Measurements from ENCODE around the gene DAP. TPM values are rescaled to one million over a fixed set of nuclear protein-coding genes. Genes with fewer than 3 reads are reported as not detected.

The DAP gene
- total RNA-seq, 1 experiment from 2014 or later, result 47.7 TPM

DNA sequence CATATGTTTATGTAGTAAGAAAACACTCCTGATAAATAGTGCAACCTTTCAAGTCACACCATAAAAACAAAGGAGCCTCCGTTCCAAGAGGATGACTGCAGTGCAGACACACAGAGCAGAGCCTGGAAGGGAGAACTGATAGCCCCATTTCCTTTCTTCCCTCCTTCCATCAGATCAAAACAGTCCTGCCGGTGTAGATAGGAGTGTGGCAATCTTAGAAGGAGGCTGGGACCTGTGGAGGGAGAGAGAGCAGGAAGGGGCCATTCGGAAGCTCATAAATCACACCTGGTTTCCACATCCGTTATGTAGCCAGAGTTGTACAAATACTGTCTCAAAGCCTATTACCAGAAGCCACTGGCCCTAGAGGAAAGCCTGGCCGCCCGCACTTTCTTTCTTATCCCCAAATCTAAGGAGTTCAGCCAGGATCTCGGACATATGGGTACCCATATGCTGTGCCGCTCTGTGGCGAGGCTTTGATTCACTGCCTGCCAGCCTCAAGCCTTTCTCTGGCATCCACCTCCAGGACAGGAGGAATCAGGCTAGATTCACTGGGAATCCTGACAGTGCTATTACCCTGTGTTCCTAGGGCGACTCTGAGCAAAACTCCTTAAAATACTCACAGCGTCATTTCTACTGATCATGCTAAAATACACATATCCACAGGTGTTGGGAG is 26.9 kb downstream of the DAP start:
- peaks cover 25% of the 10 kb centered on the region for H3K36me3 Mint-ChIP-seq
- H3K27me3 Mint-ChIP-seq (ENCODE audit: low read depth), result no peaks in the 10 kb centered on the region
- no peak for TF ChIP-seq EMX1 (CRISPR knock-in tag; IDR thresholded peaks at IDR 0.05)
- TF ChIP-seq, protein P1, sequence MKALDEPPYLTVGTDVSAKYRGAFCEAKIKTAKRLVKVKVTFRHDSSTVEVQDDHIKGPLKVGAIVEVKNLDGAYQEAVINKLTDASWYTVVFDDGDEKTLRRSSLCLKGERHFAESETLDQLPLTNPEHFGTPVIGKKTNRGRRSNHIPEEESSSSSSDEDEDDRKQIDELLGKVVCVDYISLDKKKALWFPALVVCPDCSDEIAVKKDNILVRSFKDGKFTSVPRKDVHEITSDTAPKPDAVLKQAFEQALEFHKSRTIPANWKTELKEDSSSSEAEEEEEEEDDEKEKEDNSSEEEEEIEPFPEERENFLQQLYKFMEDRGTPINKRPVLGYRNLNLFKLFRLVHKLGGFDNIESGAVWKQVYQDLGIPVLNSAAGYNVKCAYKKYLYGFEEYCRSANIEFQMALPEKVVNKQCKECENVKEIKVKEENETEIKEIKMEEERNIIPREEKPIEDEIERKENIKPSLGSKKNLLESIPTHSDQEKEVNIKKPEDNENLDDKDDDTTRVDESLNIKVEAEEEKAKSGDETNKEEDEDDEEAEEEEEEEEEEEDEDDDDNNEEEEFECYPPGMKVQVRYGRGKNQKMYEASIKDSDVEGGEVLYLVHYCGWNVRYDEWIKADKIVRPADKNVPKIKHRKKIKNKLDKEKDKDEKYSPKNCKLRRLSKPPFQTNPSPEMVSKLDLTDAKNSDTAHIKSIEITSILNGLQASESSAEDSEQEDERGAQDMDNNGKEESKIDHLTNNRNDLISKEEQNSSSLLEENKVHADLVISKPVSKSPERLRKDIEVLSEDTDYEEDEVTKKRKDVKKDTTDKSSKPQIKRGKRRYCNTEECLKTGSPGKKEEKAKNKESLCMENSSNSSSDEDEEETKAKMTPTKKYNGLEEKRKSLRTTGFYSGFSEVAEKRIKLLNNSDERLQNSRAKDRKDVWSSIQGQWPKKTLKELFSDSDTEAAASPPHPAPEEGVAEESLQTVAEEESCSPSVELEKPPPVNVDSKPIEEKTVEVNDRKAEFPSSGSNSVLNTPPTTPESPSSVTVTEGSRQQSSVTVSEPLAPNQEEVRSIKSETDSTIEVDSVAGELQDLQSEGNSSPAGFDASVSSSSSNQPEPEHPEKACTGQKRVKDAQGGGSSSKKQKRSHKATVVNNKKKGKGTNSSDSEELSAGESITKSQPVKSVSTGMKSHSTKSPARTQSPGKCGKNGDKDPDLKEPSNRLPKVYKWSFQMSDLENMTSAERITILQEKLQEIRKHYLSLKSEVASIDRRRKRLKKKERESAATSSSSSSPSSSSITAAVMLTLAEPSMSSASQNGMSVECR (CRISPR knock-in tag; IDR thresholded peaks at IDR 0.05; ENCODE audit: borderline replicate concordance), result no peak
- TF ChIP-seq, protein P2, sequence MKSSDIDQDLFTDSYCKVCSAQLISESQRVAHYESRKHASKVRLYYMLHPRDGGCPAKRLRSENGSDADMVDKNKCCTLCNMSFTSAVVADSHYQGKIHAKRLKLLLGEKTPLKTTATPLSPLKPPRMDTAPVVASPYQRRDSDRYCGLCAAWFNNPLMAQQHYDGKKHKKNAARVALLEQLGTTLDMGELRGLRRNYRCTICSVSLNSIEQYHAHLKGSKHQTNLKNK (CRISPR knock-in tag; IDR thresholded peaks at IDR 0.05), result no peak
- TF ChIP-seq OVOL2 (CRISPR knock-in tag; IDR thresholded peaks at IDR 0.05; ENCODE audit: borderline replicate concordance), result no peak
- H3K9me3 Mint-ChIP-seq, result peaks cover 9% of the 10 kb centered on the region
- no peak overlapping the region for H3K4me3 Mint-ChIP-seq
- ChIA-PET CTCF (interaction anchor here (0.5 to 1.3 kb wide), 2 partner anchors 108 to 123 kb away, joined by 3 to 4 read pairs; no protein-coding TSS in a partner anchor), POLR2A (no interaction called here)
- ATAC-seq (no peak), DNase-seq (ENCODE audit: low spot score) (no peak)
- H3K27ac Mint-ChIP-seq, result no peak overlapping the region; the same call in 1 of the 2 replicates
- peaks cover 7% of the 10 kb centered on the region; the same call in 1 of the 2 replicates for H3K4me1 Mint-ChIP-seq

DNA sequence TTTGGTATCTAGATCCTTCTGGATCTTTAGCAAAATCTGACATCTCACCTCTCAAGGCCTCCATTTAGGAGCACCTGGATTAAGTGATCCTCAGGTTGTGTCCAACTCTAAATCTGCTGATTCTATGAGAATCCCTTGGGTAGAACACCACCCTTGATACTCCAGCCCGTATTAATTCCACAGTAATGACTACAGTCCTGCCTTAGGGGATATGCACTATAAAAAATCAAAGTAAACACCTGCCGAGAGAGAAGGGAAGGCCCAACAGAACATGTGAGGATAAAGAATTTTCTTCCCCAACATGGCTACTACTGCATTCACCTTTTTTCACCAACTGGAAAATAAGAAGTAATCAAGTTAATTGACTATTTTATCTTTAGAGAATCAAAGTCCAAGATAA is 27.6 kb downstream of the DAP start:
- Mint-ChIP-seq H3K4me3 (no peak overlapping the region), H3K36me3 (peaks cover 18% of the 10 kb centered on the region), H3K27me3 (ENCODE audit: low read depth) (no peaks in the 10 kb centered on the region), H3K4me1 (peaks cover 7% of the 10 kb centered on the region; the same call in 1 of the 2 replicates), H3K27ac (no peak overlapping the region), H3K9me3 (peaks cover 5% of the 10 kb centered on the region)
- TF ChIP-seq ZNF423 (CRISPR knock-in tag; IDR thresholded peaks at IDR 0.05) (no peak), ATF1 (CRISPR knock-in tag; IDR thresholded peaks at IDR 0.05) (no peak), ZBTB21 (CRISPR knock-in tag; IDR thresholded peaks at IDR 0.05; ENCODE audit: borderline replicate concordance) (no peak), ZNF396 (CRISPR knock-in tag; IDR thresholded peaks at IDR 0.05; ENCODE audit: borderline replicate concordance) (no peak), NR1H2 (CRISPR knock-in tag; IDR thresholded peaks at IDR 0.05) (no peak)
- CTCF ChIA-PET, result interaction anchor here (0.5 kb wide), 1 partner anchor 108 kb away, joined by 4 read pairs; no protein-coding TSS in a partner anchor
- POLR2A ChIA-PET, result no interaction called here
- ATAC-seq (no peak), DNase-seq (ENCODE audit: low spot score) (no peak)

DNA sequence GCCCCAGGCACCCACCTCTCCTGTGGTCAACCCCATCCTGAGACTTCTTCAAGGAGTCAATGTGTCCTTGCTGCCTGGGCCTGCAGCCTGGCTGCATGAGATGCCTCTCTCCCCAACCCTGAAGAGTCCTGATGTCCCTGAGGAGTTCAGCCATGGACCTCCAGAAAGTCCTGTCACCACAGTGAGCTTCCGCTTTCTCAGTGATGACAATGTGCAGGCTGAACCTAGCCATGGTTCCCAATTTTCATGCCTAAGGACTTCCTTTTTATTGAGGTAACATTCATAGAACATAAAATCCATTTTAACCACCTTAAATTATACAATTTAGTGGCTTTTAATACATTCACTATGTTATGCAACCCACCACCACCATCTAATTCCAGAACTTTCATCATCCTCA is 29.1 kb downstream of the DAP start:
- POLR2A ChIA-PET, result no interaction called here
- Mint-ChIP-seq H3K9me3 (no peaks in the 10 kb centered on the region), H3K4me3 (no peak overlapping the region), H3K27me3 (ENCODE audit: low read depth) (no peaks in the 10 kb centered on the region), H3K36me3 (peaks cover 9% of the 10 kb centered on the region), H3K4me1 (peaks cover 7% of the 10 kb centered on the region; the same call in 1 of the 2 replicates), H3K27ac (no peak overlapping the region)
- DNase-seq (ENCODE audit: low spot score), result no peak
- CTCF ChIA-PET, result no interaction called here
- no peak for ATAC-seq
- TF ChIP-seq EMX1 (CRISPR knock-in tag; IDR thresholded peaks at IDR 0.05), result no peak
- TF ChIP-seq JAZF1 (CRISPR knock-in tag; IDR thresholded peaks at IDR 0.05), result no peak
- TF ChIP-seq, protein P3, sequence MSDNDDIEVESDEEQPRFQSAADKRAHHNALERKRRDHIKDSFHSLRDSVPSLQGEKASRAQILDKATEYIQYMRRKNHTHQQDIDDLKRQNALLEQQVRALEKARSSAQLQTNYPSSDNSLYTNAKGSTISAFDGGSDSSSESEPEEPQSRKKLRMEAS (CRISPR knock-in tag; IDR thresholded peaks at IDR 0.05), result no peak
- TF ChIP-seq, protein P4, sequence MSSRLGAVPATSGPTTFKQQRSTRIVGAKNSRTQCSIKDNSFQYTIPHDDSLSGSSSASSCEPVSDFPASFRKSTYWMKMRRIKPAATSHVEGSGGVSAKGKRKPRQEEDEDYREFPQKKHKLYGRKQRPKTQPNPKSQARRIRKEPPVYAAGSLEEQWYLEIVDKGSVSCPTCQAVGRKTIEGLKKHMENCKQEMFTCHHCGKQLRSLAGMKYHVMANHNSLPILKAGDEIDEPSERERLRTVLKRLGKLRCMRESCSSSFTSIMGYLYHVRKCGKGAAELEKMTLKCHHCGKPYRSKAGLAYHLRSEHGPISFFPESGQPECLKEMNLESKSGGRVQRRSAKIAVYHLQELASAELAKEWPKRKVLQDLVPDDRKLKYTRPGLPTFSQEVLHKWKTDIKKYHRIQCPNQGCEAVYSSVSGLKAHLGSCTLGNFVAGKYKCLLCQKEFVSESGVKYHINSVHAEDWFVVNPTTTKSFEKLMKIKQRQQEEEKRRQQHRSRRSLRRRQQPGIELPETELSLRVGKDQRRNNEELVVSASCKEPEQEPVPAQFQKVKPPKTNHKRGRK (CRISPR knock-in tag; IDR thresholded peaks at IDR 0.05; ENCODE audit: borderline replicate concordance), result no peak
- TF ChIP-seq OVOL2 (CRISPR knock-in tag; IDR thresholded peaks at IDR 0.05; ENCODE audit: borderline replicate concordance), result no peak
- TF ChIP-seq, protein P5, sequence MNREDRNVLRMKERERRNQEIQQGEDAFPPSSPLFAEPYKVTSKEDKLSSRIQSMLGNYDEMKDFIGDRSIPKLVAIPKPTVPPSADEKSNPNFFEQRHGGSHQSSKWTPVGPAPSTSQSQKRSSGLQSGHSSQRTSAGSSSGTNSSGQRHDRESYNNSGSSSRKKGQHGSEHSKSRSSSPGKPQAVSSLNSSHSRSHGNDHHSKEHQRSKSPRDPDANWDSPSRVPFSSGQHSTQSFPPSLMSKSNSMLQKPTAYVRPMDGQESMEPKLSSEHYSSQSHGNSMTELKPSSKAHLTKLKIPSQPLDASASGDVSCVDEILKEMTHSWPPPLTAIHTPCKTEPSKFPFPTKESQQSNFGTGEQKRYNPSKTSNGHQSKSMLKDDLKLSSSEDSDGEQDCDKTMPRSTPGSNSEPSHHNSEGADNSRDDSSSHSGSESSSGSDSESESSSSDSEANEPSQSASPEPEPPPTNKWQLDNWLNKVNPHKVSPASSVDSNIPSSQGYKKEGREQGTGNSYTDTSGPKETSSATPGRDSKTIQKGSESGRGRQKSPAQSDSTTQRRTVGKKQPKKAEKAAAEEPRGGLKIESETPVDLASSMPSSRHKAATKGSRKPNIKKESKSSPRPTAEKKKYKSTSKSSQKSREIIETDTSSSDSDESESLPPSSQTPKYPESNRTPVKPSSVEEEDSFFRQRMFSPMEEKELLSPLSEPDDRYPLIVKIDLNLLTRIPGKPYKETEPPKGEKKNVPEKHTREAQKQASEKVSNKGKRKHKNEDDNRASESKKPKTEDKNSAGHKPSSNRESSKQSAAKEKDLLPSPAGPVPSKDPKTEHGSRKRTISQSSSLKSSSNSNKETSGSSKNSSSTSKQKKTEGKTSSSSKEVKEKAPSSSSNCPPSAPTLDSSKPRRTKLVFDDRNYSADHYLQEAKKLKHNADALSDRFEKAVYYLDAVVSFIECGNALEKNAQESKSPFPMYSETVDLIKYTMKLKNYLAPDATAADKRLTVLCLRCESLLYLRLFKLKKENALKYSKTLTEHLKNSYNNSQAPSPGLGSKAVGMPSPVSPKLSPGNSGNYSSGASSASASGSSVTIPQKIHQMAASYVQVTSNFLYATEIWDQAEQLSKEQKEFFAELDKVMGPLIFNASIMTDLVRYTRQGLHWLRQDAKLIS (CRISPR knock-in tag; IDR thresholded peaks at IDR 0.05; ENCODE audit: borderline replicate concordance), result no peak
- TF ChIP-seq ZNF232 (CRISPR knock-in tag; IDR thresholded peaks at IDR 0.05), result no peak
- TF ChIP-seq, protein P6, sequence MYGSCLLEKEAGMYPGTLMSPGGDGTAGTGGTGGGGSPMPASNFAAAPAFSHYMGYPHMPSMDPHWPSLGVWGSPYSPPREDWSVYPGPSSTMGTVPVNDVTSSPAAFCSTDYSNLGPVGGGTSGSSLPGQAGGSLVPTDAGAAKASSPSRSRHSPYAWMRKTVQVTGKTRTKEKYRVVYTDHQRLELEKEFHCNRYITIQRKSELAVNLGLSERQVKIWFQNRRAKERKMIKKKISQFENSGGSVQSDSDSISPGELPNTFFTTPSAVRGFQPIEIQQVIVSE (CRISPR knock-in tag; IDR thresholded peaks at IDR 0.05; ENCODE audit: borderline replicate concordance), result no peak
- TF ChIP-seq, protein P7, sequence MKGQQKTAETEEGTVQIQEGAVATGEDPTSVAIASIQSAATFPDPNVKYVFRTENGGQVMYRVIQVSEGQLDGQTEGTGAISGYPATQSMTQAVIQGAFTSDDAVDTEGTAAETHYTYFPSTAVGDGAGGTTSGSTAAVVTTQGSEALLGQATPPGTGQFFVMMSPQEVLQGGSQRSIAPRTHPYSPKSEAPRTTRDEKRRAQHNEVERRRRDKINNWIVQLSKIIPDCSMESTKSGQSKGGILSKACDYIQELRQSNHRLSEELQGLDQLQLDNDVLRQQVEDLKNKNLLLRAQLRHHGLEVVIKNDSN (CRISPR knock-in tag; IDR thresholded peaks at IDR 0.05), result no peak
- TF ChIP-seq ZNF219 (CRISPR knock-in tag; IDR thresholded peaks at IDR 0.05; ENCODE audit: borderline replicate concordance), result no peak
- TF ChIP-seq, protein P8, sequence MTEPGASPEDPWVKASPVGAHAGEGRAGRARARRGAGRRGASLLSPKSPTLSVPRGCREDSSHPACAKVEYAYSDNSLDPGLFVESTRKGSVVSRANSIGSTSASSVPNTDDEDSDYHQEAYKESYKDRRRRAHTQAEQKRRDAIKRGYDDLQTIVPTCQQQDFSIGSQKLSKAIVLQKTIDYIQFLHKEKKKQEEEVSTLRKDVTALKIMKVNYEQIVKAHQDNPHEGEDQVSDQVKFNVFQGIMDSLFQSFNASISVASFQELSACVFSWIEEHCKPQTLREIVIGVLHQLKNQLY (CRISPR knock-in tag; IDR thresholded peaks at IDR 0.05), result no peak
